SK-N-SH (cell line): ENCODE results near the gene NOTCH1.

Source experiments
- POLR2AphosphoS5 ChIP-seq: IDR thresholded peaks from 2 replicates; pipeline ENCODE4 v1.6.1; 2012; ENCODE audit warnings: low read depth, low read length
- RAD21 ChIP-seq: IDR thresholded peaks from 2 replicates; pipeline ENCODE4 v1.6.1; 2012; ENCODE audit warnings: mild to moderate bottlenecking, low read length
- RXRA ChIP-seq: IDR thresholded peaks from 2 replicates; pipeline ENCODE4 v1.4.0; 2012; ENCODE audit warnings: low read depth, mild to moderate bottlenecking, borderline replicate concordance
- TF ChIP-seq, protein P1 (sequence below): fragments of 200-600 bp; sonication (generic); IDR thresholded peaks from 2 replicates; pipeline ENCODE4 v1.6.1; 2017; ENCODE audit warnings: antibody characterized with exemption, mild to moderate bottlenecking, moderate library complexity

DNA sequence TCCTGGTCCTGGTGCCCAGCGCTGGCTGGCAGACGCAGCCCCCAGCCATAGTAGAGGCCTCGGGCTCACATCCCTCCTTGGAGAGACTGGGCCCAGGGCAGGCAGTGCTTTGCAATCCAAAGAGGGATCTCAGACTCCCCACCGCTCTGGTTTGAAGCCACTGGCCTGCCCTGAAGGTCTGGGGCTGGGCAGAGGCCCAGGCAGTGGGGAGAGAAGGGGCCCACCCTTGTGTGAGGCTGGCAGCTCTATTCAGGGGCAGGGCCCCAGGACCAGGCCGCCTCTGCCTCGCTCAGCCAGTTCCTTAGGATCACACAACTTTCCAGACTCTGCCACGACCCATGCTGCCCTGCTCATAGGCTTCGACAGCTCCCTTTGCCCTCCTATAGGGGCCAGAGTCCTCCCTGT, 52.3 kb downstream of the NOTCH1 start:
- TF ChIP-seq RXRA (no peak), POLR2AphosphoS5 (no peak), RAD21 (no peak)
- TF ChIP-seq, protein P1, sequence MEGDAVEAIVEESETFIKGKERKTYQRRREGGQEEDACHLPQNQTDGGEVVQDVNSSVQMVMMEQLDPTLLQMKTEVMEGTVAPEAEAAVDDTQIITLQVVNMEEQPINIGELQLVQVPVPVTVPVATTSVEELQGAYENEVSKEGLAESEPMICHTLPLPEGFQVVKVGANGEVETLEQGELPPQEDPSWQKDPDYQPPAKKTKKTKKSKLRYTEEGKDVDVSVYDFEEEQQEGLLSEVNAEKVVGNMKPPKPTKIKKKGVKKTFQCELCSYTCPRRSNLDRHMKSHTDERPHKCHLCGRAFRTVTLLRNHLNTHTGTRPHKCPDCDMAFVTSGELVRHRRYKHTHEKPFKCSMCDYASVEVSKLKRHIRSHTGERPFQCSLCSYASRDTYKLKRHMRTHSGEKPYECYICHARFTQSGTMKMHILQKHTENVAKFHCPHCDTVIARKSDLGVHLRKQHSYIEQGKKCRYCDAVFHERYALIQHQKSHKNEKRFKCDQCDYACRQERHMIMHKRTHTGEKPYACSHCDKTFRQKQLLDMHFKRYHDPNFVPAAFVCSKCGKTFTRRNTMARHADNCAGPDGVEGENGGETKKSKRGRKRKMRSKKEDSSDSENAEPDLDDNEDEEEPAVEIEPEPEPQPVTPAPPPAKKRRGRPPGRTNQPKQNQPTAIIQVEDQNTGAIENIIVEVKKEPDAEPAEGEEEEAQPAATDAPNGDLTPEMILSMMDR, result no peak
